K562 (cell line): ENCODE results near the gene SYCP1. TPM values are rescaled to one million over a fixed set of nuclear protein-coding genes. Genes with fewer than 3 reads are reported as not detected.

Experiments used
- ATAC-seq: fragments of 200-7000 bp; cut with Tn5 transposase; 3 replicates; pipeline ENCODE4 v1.9.1; 2020; ENCODE audit warnings: moderate library complexity
- BruUV-seq: library from RNA; stranded (reverse); fragments of 400-500 nt; replicated peaks from 2 replicates; lab custom pipeline; 2021; lab: Mats Ljungman, UMichigan
- CTCF ChIA-PET: fragments of 300-600 bp; formaldehyde crosslinking; extraction: SDS; loops from one replicate; lab custom pipeline; 2021; ENCODE audit warnings: low intra/inter-chr PET ratio; lab: Yijun Ruan, JAX
- POLR2A ChIA-PET: fragments of 300-600, 350-650 bp; sonication (Branson Sonifier 250); formaldehyde crosslinking; extraction: SDS; loops from one replicate; lab custom pipeline; 2021; ENCODE audit warnings: antibody characterized with exemption, inconsistent platforms; lab: Yijun Ruan, JAX
- DNase-seq, 4 experiments: peaks; one replicate each; pipeline versions ENCODE4 v3.0.0 to v3.0.0-alpha.2; 2011 to 2018; ENCODE audit warnings: low spot score in 3 of 4, mixed read lengths in 3 of 4; ENCODE audit errors: extremely low read depth in 1 of 4
- FAIRE-seq: peaks from 2 replicates; lab custom pipeline; 2011; peaks lifted over from hg19 to GRCh38; lab: Jason Lieb, UNC
- H2AFZ ChIP-seq: 2 replicates; pipeline ENCODE4 v1.6.0; 2011; ENCODE audit warnings: low read depth, low read length, control low read depth, inconsistent platforms
- H3K27ac ChIP-seq: fragments of 200-600 bp; 3 replicates; pipeline ENCODE4 v1.8.0; 2011; ENCODE audit warnings: low read depth, mild to moderate bottlenecking, control low read depth, inconsistent platforms, low read length, moderate library complexity, mixed read lengths; ENCODE audit errors: extremely low read depth
- H3K27me3 ChIP-seq, 2 experiments: fragments of 300-600 bp in 1 of 2; 2 replicates in 1 of 2; 3 replicates in 1 of 2; pipeline versions ENCODE4 v1.6.0 to v1.8.0; 2011; ENCODE audit warnings: inconsistent platforms in 2 of 2, low read length in 2 of 2, mild to moderate bottlenecking in 1 of 2, mixed read lengths in 1 of 2, moderate library complexity in 1 of 2; ENCODE audit not compliant: control insufficient read depth in 2 of 2, insufficient read depth in 2 of 2
- H3K36me3 ChIP-seq: fragments of 300-600 bp; 3 replicates; pipeline ENCODE4 v1.8.0; 2011; ENCODE audit warnings: mild to moderate bottlenecking, low read length, inconsistent platforms; ENCODE audit not compliant: control insufficient read depth, insufficient read depth
- H3K4me1 ChIP-seq, 2 experiments: fragments of 200-600 bp in 1 of 2; replicated peaks in 1 of 2; 2 replicates in 1 of 2; 3 replicates in 1 of 2; pipeline versions ENCODE4 v1.5.1 to v1.8.0; 2011; ENCODE audit warnings: inconsistent platforms in 2 of 2, low read length in 2 of 2, mild to moderate bottlenecking in 1 of 2, mixed read lengths in 1 of 2, moderate library complexity in 1 of 2; ENCODE audit not compliant: control insufficient read depth in 2 of 2, insufficient read depth in 2 of 2
- H3K4me2 ChIP-seq: 2 replicates; pipeline ENCODE4 v1.6.1; 2011; ENCODE audit warnings: low read length, control low read depth, inconsistent platforms, mixed read lengths; ENCODE audit not compliant: insufficient read depth
- H3K4me3 ChIP-seq: fragments of 200-600 bp; sonication (generic), shearing (Covaris generic); 2 replicates; pipeline ENCODE4 v1.5.1; 2016; ENCODE audit warnings: control low read depth, inconsistent platforms
- H3K79me2 ChIP-seq: fragments of 200-600 bp; 3 replicates; pipeline ENCODE4 v1.8.0; 2011; ENCODE audit warnings: low read length, inconsistent platforms; ENCODE audit not compliant: control insufficient read depth, insufficient read depth
- H3K9ac ChIP-seq, 2 experiments: 2 replicates each; pipeline versions ENCODE4 v1.6.0 to v1.6.1; 2011; ENCODE audit warnings: low read depth in 2 of 2, low read length in 2 of 2, control low read depth in 1 of 2, inconsistent platforms in 1 of 2, mild to moderate bottlenecking in 1 of 2, mixed read lengths in 1 of 2; ENCODE audit not compliant: insufficient read depth in 1 of 2
- H3K9me1 ChIP-seq: one replicate; pipeline ENCODE4 v1.6.0; 2011; ENCODE audit warnings: inconsistent platforms, mild to moderate bottlenecking, low read length, moderate library complexity; ENCODE audit not compliant: control insufficient read depth, insufficient read depth
- H3K9me3 ChIP-seq: replicated peaks from 2 replicates; pipeline ENCODE4 v1.5.1; 2011; ENCODE audit warnings: low read depth, low read length, inconsistent platforms; ENCODE audit not compliant: control insufficient read depth, insufficient read depth
- H4K20me1 ChIP-seq: replicated peaks from 2 replicates; pipeline ENCODE4 v1.6.1; 2011; ENCODE audit warnings: low read length, inconsistent platforms, mixed read lengths; ENCODE audit not compliant: control insufficient read depth, insufficient read depth
- CBX8 ChIP-seq: fragments of 200-600 bp; sonication (generic); IDR thresholded peaks from 2 replicates; pipeline ENCODE4 v1.6.1; 2012; ENCODE audit warnings: borderline replicate concordance, mixed run types, low read depth, mild to moderate bottlenecking, moderate library complexity, mixed read lengths, low read length, control low read depth, inconsistent platforms; ENCODE audit not compliant: poor library complexity, severe bottlenecking; ENCODE audit errors: extremely low read depth
- CHD2 ChIP-seq: IDR thresholded peaks from 2 replicates; pipeline ENCODE4 v1.6.1; 2011; ENCODE audit warnings: low read depth, low read length
- HIVEP1 ChIP-seq: fragments of 250-450 bp; sonication (Bioruptor Pico); IDR thresholded peaks from 2 replicates; pipeline ENCODE4 v1.4.0; 2020; ENCODE audit warnings: mild to moderate bottlenecking
- PPARD ChIP-seq: fragments of 250-450 bp; sonication (Bioruptor Pico); IDR thresholded peaks from 2 replicates; pipeline ENCODE4 v1.8.0; 2022; ENCODE audit warnings: inconsistent platforms, mild to moderate bottlenecking, moderate library complexity
- SLC30A9 ChIP-seq: fragments of 250-450 bp; sonication (Bioruptor Pico); IDR thresholded peaks from 2 replicates; pipeline ENCODE4 v1.8.0; 2022; ENCODE audit warnings: mild to moderate bottlenecking, moderate library complexity
- TBL1XR1 ChIP-seq, 2 experiments: IDR thresholded peaks; 2 replicates each; pipeline ENCODE4 v1.6.1; 2012; ENCODE audit warnings: improper control_type of control experiment in 2 of 2, low read length in 2 of 2, mild to moderate bottlenecking in 1 of 2
- YY1 ChIP-seq, 3 experiments: IDR thresholded peaks; 2 replicates each; pipeline ENCODE4 v1.6.1; 2011; ENCODE audit warnings: low read length in 2 of 3, mild to moderate bottlenecking in 2 of 3, moderate library complexity in 2 of 3, borderline replicate concordance in 1 of 3, control low read depth in 1 of 3, low read depth in 1 of 3; ENCODE audit not compliant: insufficient read depth in 3 of 3, insufficient replicate concordance in 2 of 3, control insufficient read depth in 1 of 3, insufficient read length in 1 of 3; ENCODE audit errors: extremely low read depth in 1 of 3
- ZBTB1 ChIP-seq: sonication (generic); formaldehyde crosslinking; IDR thresholded peaks from 2 replicates; pipeline ENCODE4 v1.8.1; 2023; ENCODE audit warnings: missing genetic modification reagents, low read depth, mild to moderate bottlenecking, borderline replicate concordance
- ZFPM2 ChIP-seq: fragments of 250-450 bp; sonication (Bioruptor Pico); IDR thresholded peaks from 2 replicates; pipeline ENCODE4 v1.5.1; 2022; ENCODE audit warnings: mild to moderate bottlenecking
- ZNF507 ChIP-seq: conservative IDR thresholded peaks from 2 replicates; pipeline ENCODE4 v1.6.1; 2017; ENCODE audit warnings: missing genetic modification characterization, missing compliant biosample characterization
- ZNF584 ChIP-seq: fragments of 200-800 bp; sonication (Bioruptor generic); IDR thresholded peaks from 2 replicates; pipeline ENCODE4 v1.6.1; 2016; ENCODE audit warnings: low read depth, mild to moderate bottlenecking, missing genetic modification characterization, missing compliant biosample characterization
- ZNF696 ChIP-seq: fragments of 250-450 bp; sonication (Bioruptor Pico); conservative IDR thresholded peaks from 2 replicates; pipeline ENCODE4 v1.4.0; 2020; ENCODE audit warnings: mild to moderate bottlenecking, moderate library complexity
- ZZZ3 ChIP-seq: fragments of 450-650 bp; IDR thresholded peaks from 2 replicates; pipeline ENCODE4 v1.6.1; 2016; ENCODE audit warnings: antibody characterized with exemption, mild to moderate bottlenecking, moderate library complexity
- WGBS: fragments of 100-300 bp; shearing (Covaris generic); methylation state at CpG from one replicate; pipeline ENCODE4 v1.1.6; 2016; ENCODE audit warnings: low coverage, mixed read lengths; ENCODE audit not compliant: insufficient coverage; ENCODE audit errors: missing lambda C conversion rate; 5-methylcytosine and 5-hydroxymethylcytosine counted together
- in situ Hi-C: fragments of 300-500 bp; cut with MboI; formaldehyde crosslinking; loops from 4 replicates; pipeline ENCODE4 v1.15.0; 2018; ENCODE audit warnings: inconsistent platforms, mixed read lengths
- intact Hi-C: fragments of 100-400 bp; cut with micrococcal nuclease; formaldehyde crosslinking; loops from 2 replicates; pipeline ENCODE4 v1.14.2; 2022
- polyA plus RNA-seq, 8 experiments: library from polyadenylated mRNA; depleted of rRNA in 4 of 8; stranded (reverse) in 5 of 8; unstranded in 3 of 8; fragments of >200 nt; fragmentation: Nextera tagmentation in 2 of 8; fragmentation: Illumina TruSeq in 1 of 8; extraction: Ambion mirVana in 2 of 8; extraction: Trizol in 1 of 8; gene quantifications; 2 replicates each; pipeline versions ENCODE4 v1.2.1 to v1.2.3, GENCODE V29; 2011 to 2014; ENCODE audit warnings: inconsistent platforms in 1 of 8, missing spikeins in 1 of 8
- total RNA-seq, 7 experiments: library from RNA; depleted of rRNA in 6 of 7; stranded (reverse); fragments of >200 nt in 6 of 7; fragmentation: Illumina TruSeq in 2 of 7; extraction: Trizol in 2 of 7; gene quantifications; 2 replicates each; pipeline versions ENCODE4 v1.2.1 to v1.2.3, GENCODE V29; 2011 to 2021; ENCODE audit warnings: low replicate concordance in 1 of 7
- TF ChIP-seq, protein P1 (sequence below): fragments of 450-650 bp; formaldehyde crosslinking; IDR thresholded peaks from 2 replicates; pipeline ENCODE4 v1.4.0; 2022; ENCODE audit warnings: mild to moderate bottlenecking, moderate library complexity
- TF ChIP-seq, protein P2 (sequence below): fragments of 450-650 bp; IDR thresholded peaks from 2 replicates; pipeline ENCODE4 v1.6.1; 2016; ENCODE audit warnings: low read depth, mild to moderate bottlenecking, moderate library complexity
- TF ChIP-seq, protein P3 (sequence below): fragments of 450-650 bp; formaldehyde crosslinking; IDR thresholded peaks from 2 replicates; pipeline ENCODE4 v1.4.0; 2020; ENCODE audit warnings: mild to moderate bottlenecking, moderate library complexity
- TF ChIP-seq, protein P4 (sequence below): fragments of 250-450 bp; sonication (Bioruptor Pico); IDR thresholded peaks from 2 replicates; pipeline ENCODE4 v1.8.0; 2021; ENCODE audit warnings: moderate library complexity, mild to moderate bottlenecking, inconsistent platforms

Gene SYCP1
- total and polyA plus RNA-seq, 9 of the 15 experiments (the other 6 are each of a cell fraction or from before 2014, with no cell fraction given): not detected

DNA sequence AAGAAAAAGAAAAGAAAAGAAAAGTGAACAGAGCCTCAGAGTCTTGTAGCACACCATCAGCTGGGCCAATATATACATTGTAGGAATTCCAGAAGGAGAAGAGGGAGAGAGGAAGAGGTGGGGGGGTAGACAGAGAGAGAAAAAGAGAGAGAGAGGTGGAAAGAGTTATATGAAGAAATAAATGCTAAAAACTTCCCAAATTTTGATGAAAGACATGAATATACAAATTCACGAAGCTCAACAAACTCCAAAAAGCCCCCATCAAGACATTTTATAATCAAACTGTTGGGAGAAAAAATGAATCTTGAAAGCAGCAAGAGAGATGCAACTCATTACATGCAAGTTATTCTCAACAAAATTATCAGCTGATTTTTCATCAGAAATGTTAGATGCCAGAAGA is 133.4 kb downstream of the SYCP1 start:
- Histone ChIP-seq H3K4me3 (no peak overlapping the region), H3K36me3 (no peaks in the 10 kb centered on the region), H3K9ac (no peak overlapping the region), H3K9me3 (no peaks in the 10 kb centered on the region), H3K27me3 (no peaks in the 10 kb centered on the region), H3K4me2 (no peak overlapping the region), H4K20me1 (no peaks in the 10 kb centered on the region), H2AFZ (no peak overlapping the region), H3K79me2 (no peaks in the 10 kb centered on the region), H3K4me1 (no peaks in the 10 kb centered on the region), H3K9me1 (no peaks in the 10 kb centered on the region), H3K27ac (no peak overlapping the region)
- ChIA-PET POLR2A (no interaction called here), CTCF (no interaction called here)
- in situ Hi-C loops: no loop called here
- ATAC-seq (no peak), DNase-seq (no peak), FAIRE-seq (no peak)
- BruUV-seq: no TSS peak
- 0% methylated on average over 1 of the region's 1 CpG for WGBS
- intact Hi-C loops: no loop called here
- TF ChIP-seq PPARD: no peak
- no peak for TF ChIP-seq SLC30A9 (CRISPR knock-in tag)
- no peak for TF ChIP-seq ZNF507 (tag)
- TF ChIP-seq CBX8: no peak
- TF ChIP-seq ZZZ3: no peak
- TF ChIP-seq ZBTB1: no peak
- TF ChIP-seq ZNF584 (CRISPR knock-in tag): no peak
- TF ChIP-seq ZFPM2: no peak
- TF ChIP-seq YY1 (IDR thresholded peaks at IDR 0.05; ENCODE audit: borderline replicate concordance in 1 of 3, control insufficient read depth in 1 of 3, extremely low read depth in 1 of 3, insufficient read depth in 3 of 3, insufficient read length in 1 of 3, insufficient replicate concordance in 2 of 3, low read depth in 1 of 3, low read length in 2 of 3): no peak
- TF ChIP-seq TBL1XR1 (IDR thresholded peaks at IDR 0.05; ENCODE audit: low read length in 2 of 2): no peak
- TF ChIP-seq, protein P1, sequence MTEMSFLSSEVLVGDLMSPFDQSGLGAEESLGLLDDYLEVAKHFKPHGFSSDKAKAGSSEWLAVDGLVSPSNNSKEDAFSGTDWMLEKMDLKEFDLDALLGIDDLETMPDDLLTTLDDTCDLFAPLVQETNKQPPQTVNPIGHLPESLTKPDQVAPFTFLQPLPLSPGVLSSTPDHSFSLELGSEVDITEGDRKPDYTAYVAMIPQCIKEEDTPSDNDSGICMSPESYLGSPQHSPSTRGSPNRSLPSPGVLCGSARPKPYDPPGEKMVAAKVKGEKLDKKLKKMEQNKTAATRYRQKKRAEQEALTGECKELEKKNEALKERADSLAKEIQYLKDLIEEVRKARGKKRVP (CRISPR knock-in tag): no peak
- TF ChIP-seq, protein P2, sequence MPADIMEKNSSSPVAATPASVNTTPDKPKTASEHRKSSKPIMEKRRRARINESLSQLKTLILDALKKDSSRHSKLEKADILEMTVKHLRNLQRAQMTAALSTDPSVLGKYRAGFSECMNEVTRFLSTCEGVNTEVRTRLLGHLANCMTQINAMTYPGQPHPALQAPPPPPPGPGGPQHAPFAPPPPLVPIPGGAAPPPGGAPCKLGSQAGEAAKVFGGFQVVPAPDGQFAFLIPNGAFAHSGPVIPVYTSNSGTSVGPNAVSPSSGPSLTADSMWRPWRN: no peak
- TF ChIP-seq, protein P3, sequence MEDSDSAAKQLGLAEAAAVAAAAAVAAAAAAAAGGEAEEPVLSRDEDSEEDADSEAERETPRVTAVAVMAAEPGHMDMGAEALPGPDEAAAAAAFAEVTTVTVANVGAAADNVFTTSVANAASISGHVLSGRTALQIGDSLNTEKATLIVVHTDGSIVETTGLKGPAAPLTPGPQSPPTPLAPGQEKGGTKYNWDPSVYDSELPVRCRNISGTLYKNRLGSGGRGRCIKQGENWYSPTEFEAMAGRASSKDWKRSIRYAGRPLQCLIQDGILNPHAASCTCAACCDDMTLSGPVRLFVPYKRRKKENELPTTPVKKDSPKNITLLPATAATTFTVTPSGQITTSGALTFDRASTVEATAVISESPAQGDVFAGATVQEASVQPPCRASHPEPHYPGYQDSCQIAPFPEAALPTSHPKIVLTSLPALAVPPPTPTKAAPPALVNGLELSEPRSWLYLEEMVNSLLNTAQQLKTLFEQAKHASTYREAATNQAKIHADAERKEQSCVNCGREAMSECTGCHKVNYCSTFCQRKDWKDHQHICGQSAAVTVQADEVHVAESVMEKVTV: no peak
- no peak for TF ChIP-seq CHD2
- no peak for TF ChIP-seq ZNF696 (CRISPR knock-in tag)
- TF ChIP-seq, protein P4, sequence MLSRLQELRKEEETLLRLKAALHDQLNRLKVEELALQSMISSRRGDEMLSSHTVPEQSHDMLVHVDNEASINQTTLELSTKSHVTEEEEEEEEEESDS: no peak
- no peak for TF ChIP-seq HIVEP1 (CRISPR knock-in tag)
